ENCODE measurements around the gene S100A9. TPM values are rescaled to one million over a fixed set of nuclear protein-coding genes. Genes with fewer than 3 reads are reported as not detected.
"Not testable (repeated sequence)": the region's sequence is repeated elsewhere in the genome, so short reads cannot be mapped to it uniquely, and the experiment has no call there.

The S100A9 gene
- total RNA-seq, 1 donor from 2014 or later, result not detected

GRCh38 chr1:153404768-153405167 lies 47.1 kb downstream of the S100A9 start:
- Mint-ChIP-seq H3K4me1 (peaks cover 2% of the 10 kb centered on the region), H3K36me3 (ENCODE audit: low read depth) (no peaks in the 10 kb centered on the region), H3K27ac (no peak overlapping the region), H3K27me3 (peaks cover 14% of the 10 kb centered on the region), H3K9me3 (no peaks in the 10 kb centered on the region), H3K4me3 (no peak overlapping the region)
- intact Hi-C loops (cut with micrococcal nuclease), result loop anchor here (1.0 kb wide), 1 partner anchor 52 kb away; no protein-coding TSS in a partner anchor
- peak; percentile 82 for DNase-seq

- H3K36me3 Mint-ChIP-seq (ENCODE audit: low read depth); H3K27ac Mint-ChIP-seq; intact Hi-C loops (cut with micrococcal nuclease); H3K4me1 Mint-ChIP-seq; H3K9me3 Mint-ChIP-seq; H3K4me3 Mint-ChIP-seq; DNase-seq: not testable (repeated sequence)
- H3K27me3 Mint-ChIP-seq, result peaks cover 14% of the 10 kb centered on the region
Measured at GRCh38 chr1:153405825-153406599, 48.4 kb downstream of the S100A9 start.

DNA sequence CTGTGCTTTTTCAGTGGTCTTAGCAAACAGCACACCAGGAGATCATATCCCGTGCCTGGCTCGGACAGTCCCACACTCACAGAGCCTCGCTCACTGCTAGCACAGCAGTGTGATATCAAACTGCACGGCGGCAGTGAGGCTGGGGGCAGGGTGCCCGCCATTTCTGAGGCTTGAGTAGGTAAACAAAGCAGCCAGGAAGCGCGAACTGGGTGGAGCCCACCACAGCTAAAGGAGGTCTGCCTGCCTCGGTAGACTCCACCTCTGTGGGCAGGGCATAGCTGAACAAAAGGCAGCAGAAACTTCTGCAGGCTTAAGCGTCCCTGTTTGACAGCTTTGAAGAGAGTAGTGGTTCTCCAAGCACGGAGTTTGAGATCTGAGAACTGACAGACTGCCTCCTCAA lies 49.6 kb downstream of the S100A9 start:
- intact Hi-C loops (cut with micrococcal nuclease), result not testable (repeated sequence)

More for the DNA sequence above, 49.6 kb downstream of the S100A9 start:
- H3K27ac Mint-ChIP-seq; H3K27me3 Mint-ChIP-seq; H3K36me3 Mint-ChIP-seq (ENCODE audit: low read depth); H3K4me3 Mint-ChIP-seq; DNase-seq; H3K9me3 Mint-ChIP-seq; H3K4me1 Mint-ChIP-seq: not testable (repeated sequence)

Other genes with a start within 250 kb of the S100A9 start
- not detected in 2 replicates for gene SPRR2F, start 244.3 kb upstream of the S100A9 start, total RNA-seq
- gene SPRR2G, start 207.0 kb upstream of the S100A9 start, total RNA-seq, result not detected in 2 replicates
- not detected in 2 replicates for gene LELP1, start 154.4 kb upstream of the S100A9 start, total RNA-seq
- not detected in 2 replicates for gene PRR9, start 140.3 kb upstream of the S100A9 start, total RNA-seq
- not detected in 2 replicates for gene LORICRIN, start 98.2 kb upstream of the S100A9 start, total RNA-seq
- gene PGLYRP3, start 44.9 kb upstream of the S100A9 start, total RNA-seq, result not detected in 2 replicates
- gene PGLYRP4, start 9.0 kb upstream of the S100A9 start, total RNA-seq, result not detected in 2 replicates
- not detected in 2 replicates for gene S100A12, start 17.8 kb downstream of the S100A9 start, total RNA-seq
- not detected in 2 replicates for gene S100A8, start 33.2 kb downstream of the S100A9 start, total RNA-seq
- gene S100A7A, start 58.7 kb downstream of the S100A9 start, total RNA-seq, result not detected in 2 replicates
- not detected in 2 replicates for gene S100A7, start 102.8 kb downstream of the S100A9 start, total RNA-seq
- 166 and 174 TPM in 2 replicates for gene S100A6, start 178.1 kb downstream of the S100A9 start, total RNA-seq
- 2.3 and 2.6 TPM in 2 replicates for gene S100A5, start 183.1 kb downstream of the S100A9 start, total RNA-seq
- gene S100A4, start 188.0 kb downstream of the S100A9 start, total RNA-seq, result 132 and 134 TPM in 2 replicates
- gene S100A3, start 191.4 kb downstream of the S100A9 start, total RNA-seq, result not detected in 2 replicates
- 0.40 and 1.2 TPM in 2 replicates for gene S100A2, start 208.0 kb downstream of the S100A9 start, total RNA-seq